ENCODE results near the gene MDM2. TPM values are rescaled to one million over a fixed set of nuclear protein-coding genes. Genes with fewer than 3 reads are reported as not detected.

The MDM2 gene
- total RNA-seq, 1 experiment from 2014 or later: 118 TPM

- H3K4me3 Mint-ChIP-seq (ENCODE audit: unreplicated experiment): no peak overlapping the region
- Histone ChIP-seq H3K4me1 (no peaks in the 10 kb centered on the region), H3K9me3 (no peaks in the 10 kb centered on the region), H3K36me3 (ENCODE audit: control insufficient read depth, insufficient read depth, low read length) (no peaks in the 10 kb centered on the region), H3K4me3 (ENCODE audit: low read depth, low read length) (no peak overlapping the region), H3K27me3 (replicated peaks; ENCODE audit: control insufficient read depth, insufficient read depth, low read length) (no peaks in the 10 kb centered on the region)
- H3K27me3 Mint-ChIP-seq (ENCODE audit: insufficient read depth, unreplicated experiment): no peaks in the 10 kb centered on the region
- H3K36me3 Mint-ChIP-seq (ENCODE audit: insufficient read depth, unreplicated experiment): no peaks in the 10 kb centered on the region
- BruUV-seq (replicated peaks): no TSS peak
- intact Hi-C loops (cut with micrococcal nuclease; ENCODE audit: unreplicated experiment): no loop called here
- DNase-seq: no peak
- POLR2A ChIA-PET: no interaction called here
- TF ChIP-seq, protein P1, sequence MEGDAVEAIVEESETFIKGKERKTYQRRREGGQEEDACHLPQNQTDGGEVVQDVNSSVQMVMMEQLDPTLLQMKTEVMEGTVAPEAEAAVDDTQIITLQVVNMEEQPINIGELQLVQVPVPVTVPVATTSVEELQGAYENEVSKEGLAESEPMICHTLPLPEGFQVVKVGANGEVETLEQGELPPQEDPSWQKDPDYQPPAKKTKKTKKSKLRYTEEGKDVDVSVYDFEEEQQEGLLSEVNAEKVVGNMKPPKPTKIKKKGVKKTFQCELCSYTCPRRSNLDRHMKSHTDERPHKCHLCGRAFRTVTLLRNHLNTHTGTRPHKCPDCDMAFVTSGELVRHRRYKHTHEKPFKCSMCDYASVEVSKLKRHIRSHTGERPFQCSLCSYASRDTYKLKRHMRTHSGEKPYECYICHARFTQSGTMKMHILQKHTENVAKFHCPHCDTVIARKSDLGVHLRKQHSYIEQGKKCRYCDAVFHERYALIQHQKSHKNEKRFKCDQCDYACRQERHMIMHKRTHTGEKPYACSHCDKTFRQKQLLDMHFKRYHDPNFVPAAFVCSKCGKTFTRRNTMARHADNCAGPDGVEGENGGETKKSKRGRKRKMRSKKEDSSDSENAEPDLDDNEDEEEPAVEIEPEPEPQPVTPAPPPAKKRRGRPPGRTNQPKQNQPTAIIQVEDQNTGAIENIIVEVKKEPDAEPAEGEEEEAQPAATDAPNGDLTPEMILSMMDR (IDR thresholded peaks at IDR 0.05; ENCODE audit: insufficient read depth in 1 of 2, low read depth in 1 of 2, low read length in 1 of 2, severe bottlenecking in 1 of 2, unreplicated experiment in 1 of 2): no peak
- H3K27ac Mint-ChIP-seq (ENCODE audit: unreplicated experiment): no peak overlapping the region
- CTCF ChIA-PET: interaction anchor here (0.6 kb wide), 1 partner anchor 10 kb away, joined by 3 read pairs; no protein-coding TSS in a partner anchor
- H3K9me3 Mint-ChIP-seq (ENCODE audit: unreplicated experiment): no peaks in the 10 kb centered on the region
- H3K4me1 Mint-ChIP-seq (ENCODE audit: low read depth, unreplicated experiment): no peaks in the 10 kb centered on the region
Observed at GRCh38 chr12:68868043-68868790, 60.2 kb downstream of the MDM2 start.

GRCh38 chr12:68870011-68870410, 62.0 kb downstream of the MDM2 start:
- no peaks in the 10 kb centered on the region for H3K9me3 ChIP-seq
- CTCF ChIA-PET: no interaction called here
- H3K36me3 Mint-ChIP-seq (ENCODE audit: insufficient read depth, unreplicated experiment): no peaks in the 10 kb centered on the region
- H3K4me1 ChIP-seq: no peaks in the 10 kb centered on the region
- intact Hi-C loops (cut with micrococcal nuclease; ENCODE audit: unreplicated experiment): no loop called here
- BruUV-seq (replicated peaks): no TSS peak
- no peaks in the 10 kb centered on the region for H3K27me3 Mint-ChIP-seq (ENCODE audit: insufficient read depth, unreplicated experiment)
- no peak overlapping the region for H3K4me3 ChIP-seq (ENCODE audit: low read depth, low read length)
- H3K4me1 Mint-ChIP-seq (ENCODE audit: low read depth, unreplicated experiment): no peaks in the 10 kb centered on the region
- TF ChIP-seq, protein P1 (IDR thresholded peaks at IDR 0.05; ENCODE audit: insufficient read depth in 1 of 2, low read depth in 1 of 2, low read length in 1 of 2, severe bottlenecking in 1 of 2, unreplicated experiment in 1 of 2): no peak
- no peak overlapping the region for H3K27ac Mint-ChIP-seq (ENCODE audit: unreplicated experiment)
- POLR2A ChIA-PET: no interaction called here
- no peaks in the 10 kb centered on the region for H3K9me3 Mint-ChIP-seq (ENCODE audit: unreplicated experiment)
- no peaks in the 10 kb centered on the region for H3K27me3 ChIP-seq (replicated peaks; ENCODE audit: control insufficient read depth, insufficient read depth, low read length)
- no peak for DNase-seq
- H3K4me3 Mint-ChIP-seq (ENCODE audit: unreplicated experiment): no peak overlapping the region
- H3K36me3 ChIP-seq (ENCODE audit: control insufficient read depth, insufficient read depth, low read length): no peaks in the 10 kb centered on the region

DNA sequence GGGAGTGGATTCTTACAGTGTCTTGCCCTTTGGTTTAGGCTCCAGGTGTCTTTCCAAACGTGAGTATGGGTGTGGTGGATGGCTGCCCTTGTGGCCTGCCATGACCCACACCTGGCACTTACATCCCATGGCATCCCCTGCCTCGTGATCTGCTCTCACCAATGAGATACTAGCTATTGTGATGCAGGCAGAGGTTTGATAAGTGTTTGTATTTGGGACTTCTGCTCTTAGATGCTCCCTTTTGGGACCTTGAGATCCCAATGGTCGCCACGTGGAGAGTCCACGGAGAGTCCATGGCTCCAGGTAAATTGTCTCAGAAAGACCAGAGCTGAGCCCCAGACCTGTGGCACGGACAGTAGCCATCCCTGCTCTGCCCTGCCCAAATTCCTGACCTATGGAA, 62.5 kb downstream of the MDM2 start:
- Mint-ChIP-seq H3K4me1 (ENCODE audit: low read depth, unreplicated experiment) (no peaks in the 10 kb centered on the region), H3K36me3 (ENCODE audit: insufficient read depth, unreplicated experiment) (no peaks in the 10 kb centered on the region), H3K27me3 (ENCODE audit: insufficient read depth, unreplicated experiment) (no peaks in the 10 kb centered on the region), H3K27ac (ENCODE audit: unreplicated experiment) (no peak overlapping the region), H3K9me3 (ENCODE audit: unreplicated experiment) (no peaks in the 10 kb centered on the region), H3K4me3 (ENCODE audit: unreplicated experiment) (no peak overlapping the region)
- Histone ChIP-seq H3K4me1 (no peaks in the 10 kb centered on the region), H3K9me3 (no peaks in the 10 kb centered on the region), H3K36me3 (ENCODE audit: control insufficient read depth, insufficient read depth, low read length) (no peaks in the 10 kb centered on the region), H3K4me3 (ENCODE audit: low read depth, low read length) (no peak overlapping the region), H3K27me3 (replicated peaks; ENCODE audit: control insufficient read depth, insufficient read depth, low read length) (no peaks in the 10 kb centered on the region)
- POLR2A ChIA-PET: no interaction called here
- TF ChIP-seq, protein P1 (IDR thresholded peaks at IDR 0.05; ENCODE audit: insufficient read depth in 1 of 2, low read depth in 1 of 2, low read length in 1 of 2, severe bottlenecking in 1 of 2, unreplicated experiment in 1 of 2): no peak
- no peak for DNase-seq
- CTCF ChIA-PET: no interaction called here
- intact Hi-C loops (cut with micrococcal nuclease; ENCODE audit: unreplicated experiment): no loop called here
- BruUV-seq (replicated peaks): no TSS peak

Measured in Caco-2 (cell line).